H1 (cell line): ENCODE results near the gene AQP11. TPM values are rescaled to one million over a fixed set of nuclear protein-coding genes. Genes with fewer than 3 reads are reported as not detected.
A peak's percentile ranks its signal among the peaks of the same experiment; 100 is the strongest.

ENCODE experiments used
- CHD2 ChIP-seq: IDR thresholded peaks from 2 replicates; pipeline ENCODE4 v1.6.1; 2012; ENCODE audit warnings: low read length, improper control_type of control experiment
- HDAC2 ChIP-seq, 2 experiments: fragments of 300-600 bp in 1 of 2; sonication (generic) in 1 of 2; IDR thresholded peaks; 2 replicates each; pipeline ENCODE4 v1.6.1; 2011 to 2012; ENCODE audit warnings: low read depth in 2 of 2, low read length in 2 of 2, mild to moderate bottlenecking in 2 of 2, moderate library complexity in 2 of 2, borderline replicate concordance in 1 of 2, inconsistent platforms in 1 of 2
- KDM4A ChIP-seq: IDR thresholded peaks from one replicate; pipeline ENCODE4 v1.7.1; 2012; ENCODE audit warnings: low read depth, mild to moderate bottlenecking, moderate library complexity, low read length, inconsistent platforms; ENCODE audit not compliant: severe bottlenecking
- NANOG ChIP-seq: IDR thresholded peaks from 2 replicates; pipeline ENCODE4 v1.6.1; 2011; ENCODE audit warnings: low read length, low read depth, mild to moderate bottlenecking, inconsistent platforms; ENCODE audit not compliant: insufficient read depth, poor library complexity, severe bottlenecking
- PHF8 ChIP-seq: fragments of 200-600 bp; sonication (generic); conservative IDR thresholded peaks from 2 replicates; pipeline ENCODE4 v1.7.1; 2012; ENCODE audit warnings: low read depth, mild to moderate bottlenecking, inconsistent platforms, low read length, moderate library complexity
- POLR2A ChIP-seq, 2 experiments: IDR thresholded peaks; 1 replicate in 1 of 2; 2 replicates in 1 of 2; pipeline ENCODE4 v1.6.1; 2011; ENCODE audit warnings: low read depth in 2 of 2, low read length in 2 of 2, mild to moderate bottlenecking in 2 of 2; ENCODE audit errors: control extremely low read depth in 1 of 2
- POLR2AphosphoS5 ChIP-seq: IDR thresholded peaks from 2 replicates; pipeline ENCODE4 v1.6.1; 2011; ENCODE audit warnings: low read depth, low read length
- RBBP5 ChIP-seq: IDR thresholded peaks from 2 replicates; pipeline ENCODE4 v1.7.1; 2012; ENCODE audit warnings: low read depth, mild to moderate bottlenecking, inconsistent platforms, low read length, moderate library complexity, borderline replicate concordance
- SIN3A ChIP-seq, 2 experiments: IDR thresholded peaks in 1 of 2; conservative IDR thresholded peaks in 1 of 2; 2 replicates each; pipeline ENCODE4 v1.6.1; 2011 to 2012; ENCODE audit warnings: low read length in 2 of 2, improper control_type of control experiment in 1 of 2, low read depth in 1 of 2, mild to moderate bottlenecking in 1 of 2
- SP1 ChIP-seq: IDR thresholded peaks from 2 replicates; pipeline ENCODE4 v1.6.1; 2011; ENCODE audit warnings: low read depth, low read length
- SP2 ChIP-seq: IDR thresholded peaks from 2 replicates; pipeline ENCODE4 v1.6.1; 2012; ENCODE audit warnings: mild to moderate bottlenecking, low read length, inconsistent platforms
- SP4 ChIP-seq: IDR thresholded peaks from 2 replicates; pipeline ENCODE4 v1.6.1; 2012; ENCODE audit warnings: low read length, inconsistent platforms
- TBP ChIP-seq: IDR thresholded peaks from 2 replicates; pipeline ENCODE4 v1.6.1; 2011; ENCODE audit warnings: low read depth, low read length, improper control_type of control experiment
- YY1 ChIP-seq: IDR thresholded peaks from 2 replicates; pipeline ENCODE4 v1.6.1; 2011; ENCODE audit warnings: low read depth, mild to moderate bottlenecking, low read length
- ZNF274 ChIP-seq: IDR thresholded peaks from 2 replicates; pipeline ENCODE4 v1.7.0; 2012; ENCODE audit warnings: low read length, borderline replicate concordance; ENCODE audit errors: extremely low read depth
- polyA plus RNA-seq, 7 experiments: library from polyadenylated mRNA; depleted of rRNA in 3 of 7; stranded (reverse) in 5 of 7; unstranded in 2 of 7; fragments of >200 nt in 5 of 7; fragments of 200-250 nt in 2 of 7; gene quantifications; 1 replicate in 5 of 7; 2 replicates in 1 of 7; 4 replicates in 1 of 7; pipeline versions ENCODE4 v1.2.1 to v1.2.3, GENCODE V29; 2011 to 2013; ENCODE audit warnings: missing spikeins in 2 of 7, mixed read lengths in 2 of 7
- total RNA-seq: library from RNA; stranded (reverse); fragmentation: NEBNext Ultra II Directional; extraction: Animal tissue kit (Norgen Biotek cat#: 25700); gene quantifications from 2 replicates; pipeline ENCODE4 v1.2.1, GENCODE V29; 2021
- TF ChIP-seq, protein P1 (sequence below): IDR thresholded peaks from 2 replicates; pipeline ENCODE4 v1.6.1; 2011; ENCODE audit warnings: low read length, improper control_type of control experiment
- TF ChIP-seq, protein P2 (sequence below), 3 experiments: IDR thresholded peaks; 1 replicate in 2 of 3; 2 replicates in 1 of 3; pipeline versions ENCODE4 v1.5.1 to v1.6.1; 2011; ENCODE audit warnings: low read length in 3 of 3, mild to moderate bottlenecking in 3 of 3, inconsistent platforms in 2 of 3, low read depth in 1 of 3, moderate library complexity in 1 of 3; ENCODE audit not compliant: insufficient read depth in 1 of 3; ENCODE audit errors: control extremely low read depth in 1 of 3
- TF ChIP-seq, protein P3 (sequence below): IDR thresholded peaks from 2 replicates; pipeline ENCODE4 v1.6.1; 2012; ENCODE audit warnings: inconsistent platforms

AQP11 gene
- total and polyA plus RNA-seq, 2 of the 8 experiments (the other 6 are each of a cell fraction or from before 2014, with no cell fraction given) = 1.1 to 1.6 TPM

DNA sequence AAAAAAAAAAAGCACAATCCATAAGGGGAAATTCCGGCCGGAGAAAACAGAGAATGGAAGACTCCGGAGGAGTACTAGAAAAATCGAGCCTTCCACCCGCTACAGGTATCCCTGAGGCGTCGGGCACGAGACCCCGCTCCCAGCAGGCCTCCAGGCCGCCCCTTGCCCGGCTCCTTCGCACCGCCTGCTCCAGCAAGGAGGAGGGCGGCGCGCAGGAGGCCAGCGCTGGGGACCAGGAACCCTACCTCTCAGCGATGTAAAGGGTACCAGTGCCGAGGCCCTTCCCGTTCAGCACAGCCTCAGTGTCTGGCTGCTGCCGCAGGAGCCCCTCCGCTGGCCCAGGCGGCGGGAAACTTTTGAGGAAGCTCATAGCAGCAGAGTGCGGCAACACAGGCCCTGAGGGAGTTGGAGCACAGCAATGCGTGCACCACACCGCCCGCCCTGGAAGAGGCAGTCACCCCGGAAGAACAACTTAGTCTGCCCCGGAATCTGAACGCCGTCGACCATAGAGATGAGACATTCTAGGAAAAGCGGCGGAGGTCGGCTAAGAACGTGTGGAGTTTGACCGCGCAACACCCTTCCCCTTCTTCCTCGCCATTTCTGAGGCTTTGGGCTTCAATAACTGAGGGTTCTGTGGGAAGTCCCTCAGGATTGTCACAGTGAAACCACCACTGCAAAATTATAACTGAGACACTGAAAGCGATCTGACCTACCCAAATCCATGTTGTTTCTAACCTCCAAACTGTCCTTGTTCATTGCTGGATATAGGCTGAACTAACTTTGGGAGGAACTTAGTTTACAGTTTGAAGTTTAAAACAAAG, 47.8 kb downstream of the AQP11 start, which contains the start of gene CLNS1A (continued):
- peak; percentile 78; the same call in 1 of the 2 replicates for TF ChIP-seq RBBP5
- peak; percentile 94 for TF ChIP-seq TBP
- TF ChIP-seq, protein P1, sequence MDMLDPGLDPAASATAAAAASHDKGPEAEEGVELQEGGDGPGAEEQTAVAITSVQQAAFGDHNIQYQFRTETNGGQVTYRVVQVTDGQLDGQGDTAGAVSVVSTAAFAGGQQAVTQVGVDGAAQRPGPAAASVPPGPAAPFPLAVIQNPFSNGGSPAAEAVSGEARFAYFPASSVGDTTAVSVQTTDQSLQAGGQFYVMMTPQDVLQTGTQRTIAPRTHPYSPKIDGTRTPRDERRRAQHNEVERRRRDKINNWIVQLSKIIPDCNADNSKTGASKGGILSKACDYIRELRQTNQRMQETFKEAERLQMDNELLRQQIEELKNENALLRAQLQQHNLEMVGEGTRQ = 0 out of 2 replicates have a peak, but pooled peaks have one; percentile 2
- TF ChIP-seq SP1 = peak; percentile 28; the same call in 1 of the 2 replicates
- TF ChIP-seq SIN3A (conservative IDR thresholded peaks at IDR 0.05 in 1 of 2, IDR thresholded peaks at IDR 0.05 in 1 of 2; ENCODE audit: low read depth in 1 of 2, low read length in 2 of 2) = peak in 1 of 2 experiments; percentile 76; a peak in 3 of 4 replicates
- peak; percentile 85 for TF ChIP-seq PHF8
- TF ChIP-seq HDAC2 (IDR thresholded peaks at IDR 0.05; ENCODE audit: borderline replicate concordance in 1 of 2, low read depth in 2 of 2, low read length in 2 of 2) = no peak
- TF ChIP-seq NANOG = no peak
- TF ChIP-seq YY1 = peak; percentile 68
- peak; percentile 72 for TF ChIP-seq SP2
- peak; percentile 95 for TF ChIP-seq POLR2AphosphoS5
- TF ChIP-seq, protein P2, sequence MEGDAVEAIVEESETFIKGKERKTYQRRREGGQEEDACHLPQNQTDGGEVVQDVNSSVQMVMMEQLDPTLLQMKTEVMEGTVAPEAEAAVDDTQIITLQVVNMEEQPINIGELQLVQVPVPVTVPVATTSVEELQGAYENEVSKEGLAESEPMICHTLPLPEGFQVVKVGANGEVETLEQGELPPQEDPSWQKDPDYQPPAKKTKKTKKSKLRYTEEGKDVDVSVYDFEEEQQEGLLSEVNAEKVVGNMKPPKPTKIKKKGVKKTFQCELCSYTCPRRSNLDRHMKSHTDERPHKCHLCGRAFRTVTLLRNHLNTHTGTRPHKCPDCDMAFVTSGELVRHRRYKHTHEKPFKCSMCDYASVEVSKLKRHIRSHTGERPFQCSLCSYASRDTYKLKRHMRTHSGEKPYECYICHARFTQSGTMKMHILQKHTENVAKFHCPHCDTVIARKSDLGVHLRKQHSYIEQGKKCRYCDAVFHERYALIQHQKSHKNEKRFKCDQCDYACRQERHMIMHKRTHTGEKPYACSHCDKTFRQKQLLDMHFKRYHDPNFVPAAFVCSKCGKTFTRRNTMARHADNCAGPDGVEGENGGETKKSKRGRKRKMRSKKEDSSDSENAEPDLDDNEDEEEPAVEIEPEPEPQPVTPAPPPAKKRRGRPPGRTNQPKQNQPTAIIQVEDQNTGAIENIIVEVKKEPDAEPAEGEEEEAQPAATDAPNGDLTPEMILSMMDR (IDR thresholded peaks at IDR 0.05; ENCODE audit: control extremely low read depth in 1 of 3, insufficient read depth in 1 of 3, low read depth in 1 of 3, low read length in 3 of 3) = peak in 1 of 3 experiments; percentile 4; a peak in 1 of 4 replicates
- peak; percentile 93 for TF ChIP-seq KDM4A
- TF ChIP-seq ZNF274 = no peak
- TF ChIP-seq CHD2 = peak; percentile 74
- peak; percentile 81 to 95 for TF ChIP-seq POLR2A (IDR thresholded peaks at IDR 0.05; ENCODE audit: control extremely low read depth in 1 of 2, low read depth in 2 of 2, low read length in 2 of 2)
- TF ChIP-seq, protein P3, sequence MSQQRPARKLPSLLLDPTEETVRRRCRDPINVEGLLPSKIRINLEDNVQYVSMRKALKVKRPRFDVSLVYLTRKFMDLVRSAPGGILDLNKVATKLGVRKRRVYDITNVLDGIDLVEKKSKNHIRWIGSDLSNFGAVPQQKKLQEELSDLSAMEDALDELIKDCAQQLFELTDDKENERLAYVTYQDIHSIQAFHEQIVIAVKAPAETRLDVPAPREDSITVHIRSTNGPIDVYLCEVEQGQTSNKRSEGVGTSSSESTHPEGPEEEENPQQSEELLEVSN = peak; percentile 76
- no peak for TF ChIP-seq SP4
